Endothelial cell of umbilical vein (primary cell): ENCODE results near the gene CBX4. TPM values are rescaled to one million over a fixed set of nuclear protein-coding genes. Genes with fewer than 3 reads are reported as not detected.

ENCODE experiments used
- BruUV-seq: library from RNA; stranded (reverse); fragments of 400-500 nt; replicated peaks from 2 replicates; lab custom pipeline; 2021; lab: Mats Ljungman, UMichigan
- CTCF ChIA-PET: fragments of 300-600, 350-600 bp; sonication (Branson Sonifier 250); formaldehyde crosslinking; loops from one replicate; lab custom pipeline; 2021; ENCODE audit warnings: antibody characterized with exemption, inconsistent platforms; lab: Charles Lee
- POLR2A ChIA-PET: fragments of 300-600, 350-600 bp; sonication (Branson Sonifier 250); formaldehyde crosslinking; loops from one replicate; lab custom pipeline; 2021; ENCODE audit warnings: antibody characterized with exemption, inconsistent platforms; lab: Charles Lee
- DNase-seq: peaks from one replicate; pipeline ENCODE4 v3.0.0-alpha.2; 2011; ENCODE audit warnings: low read depth, low spot score
- FAIRE-seq: peaks from 2 replicates; lab custom pipeline; 2011; peaks lifted over from hg19 to GRCh38; lab: Jason Lieb, UNC
- H2AFZ ChIP-seq: 2 replicates; pipeline ENCODE4 v1.6.0; 2012; ENCODE audit warnings: low read depth, low read length, control low read depth, inconsistent platforms
- H3K27ac ChIP-seq: 2 replicates; pipeline ENCODE4 v1.5.1; 2011; ENCODE audit warnings: low read depth, mild to moderate bottlenecking, control low read depth, low read length, moderate library complexity; ENCODE audit not compliant: insufficient read depth
- H3K27me3 ChIP-seq, 2 experiments: 2 replicates each; pipeline versions ENCODE4 v1.6.0 to v1.6.1; 2011; ENCODE audit warnings: low read length in 2 of 2, mixed read lengths in 1 of 2; ENCODE audit not compliant: control insufficient read depth in 2 of 2, insufficient read depth in 2 of 2
- H3K36me3 ChIP-seq, 2 experiments: 2 replicates in 1 of 2; 3 replicates in 1 of 2; pipeline ENCODE4 v1.5.1; 2011; ENCODE audit warnings: low read length in 2 of 2, mild to moderate bottlenecking in 1 of 2, moderate library complexity in 1 of 2; ENCODE audit not compliant: control insufficient read depth in 2 of 2, insufficient read depth in 2 of 2; ENCODE audit errors: extremely low read depth in 1 of 2
- H3K4me1 ChIP-seq: 3 replicates; pipeline ENCODE4 v1.5.1; 2011; ENCODE audit warnings: mild to moderate bottlenecking, low read length; ENCODE audit not compliant: control insufficient read depth, insufficient read depth; ENCODE audit errors: extremely low read depth
- H3K4me2 ChIP-seq: 2 replicates; pipeline ENCODE4 v1.6.1; 2011; ENCODE audit warnings: low read length, control low read depth, mixed read lengths; ENCODE audit not compliant: insufficient read depth
- H3K4me3 ChIP-seq, 3 experiments: fragments of 200-600 bp in 1 of 3; sonication (generic), shearing (Covaris generic) in 1 of 3; replicated peaks in 1 of 3; 2 replicates each; pipeline ENCODE4 v1.5.1; 2011 to 2016; ENCODE audit warnings: control low read depth in 3 of 3, low read length in 3 of 3, mild to moderate bottlenecking in 2 of 3, inconsistent platforms in 1 of 3, low read depth in 1 of 3, moderate library complexity in 1 of 3; ENCODE audit not compliant: insufficient read depth in 1 of 3
- H3K79me2 ChIP-seq: 2 replicates; pipeline ENCODE4 v1.6.0; 2012; ENCODE audit warnings: low read length, inconsistent platforms; ENCODE audit not compliant: control insufficient read depth, insufficient read depth
- H3K9ac ChIP-seq: replicated peaks from 2 replicates; pipeline ENCODE3; 2011; ENCODE audit warnings: low read length, control low read depth; ENCODE audit not compliant: insufficient read depth; ENCODE audit errors: extremely low read depth
- H3K9me1 ChIP-seq: replicated peaks from 3 replicates; pipeline ENCODE4 v1.6.0; 2011; ENCODE audit warnings: mild to moderate bottlenecking, low read length; ENCODE audit not compliant: control insufficient read depth, insufficient read depth; ENCODE audit errors: extremely low read depth
- H3K9me3 ChIP-seq: replicated peaks from 2 replicates; pipeline ENCODE4 v1.5.1; 2012; ENCODE audit warnings: low read length, inconsistent platforms; ENCODE audit not compliant: control insufficient read depth, insufficient read depth
- H4K20me1 ChIP-seq: replicated peaks from 2 replicates; pipeline ENCODE3; 2011; ENCODE audit warnings: mild to moderate bottlenecking, low read length; ENCODE audit not compliant: control insufficient read depth, insufficient read depth; ENCODE audit errors: extremely low read depth
- EZH2 ChIP-seq: IDR thresholded peaks from 2 replicates; pipeline ENCODE4 v1.6.1; 2012; ENCODE audit warnings: borderline replicate concordance, low read depth, mild to moderate bottlenecking, moderate library complexity, low read length, inconsistent platforms; ENCODE audit not compliant: severe bottlenecking
- GATA2 ChIP-seq: IDR thresholded peaks from 2 replicates; pipeline ENCODE4 v1.7.0; 2011; ENCODE audit warnings: low read depth, mild to moderate bottlenecking, moderate library complexity, mixed read lengths, low read length; ENCODE audit not compliant: insufficient read length, insufficient read depth
- JUN ChIP-seq: IDR thresholded peaks from 2 replicates; pipeline ENCODE4 v1.6.1; 2011; ENCODE audit warnings: borderline replicate concordance, low read depth; ENCODE audit not compliant: insufficient read length, insufficient read depth
- MYC ChIP-seq: IDR thresholded peaks from one replicate; pipeline ENCODE4 v1.6.1; 2011; ENCODE audit warnings: mild to moderate bottlenecking, low read depth, low read length
- POLR2AphosphoS5 ChIP-seq: IDR thresholded peaks from 2 replicates; pipeline ENCODE4 v1.6.1; 2012; ENCODE audit warnings: low read depth, mild to moderate bottlenecking, control low read depth, low read length, moderate library complexity; ENCODE audit not compliant: insufficient read depth
- dilution Hi-C: fragments of 300-500 bp; cut with MboI; formaldehyde crosslinking; loops from one replicate; pipeline ENCODE4 v1.15.0; 2019; ENCODE audit warnings: low sequenced_read_pairs; ENCODE audit not compliant: extremely low pct_ligation_motif_present
- intact Hi-C: fragments of 100-400 bp; cut with micrococcal nuclease; formaldehyde crosslinking; loops from one replicate; pipeline ENCODE4 v1.10.0; 2022
- polyA plus RNA-seq, 4 experiments: library from polyadenylated mRNA; depleted of rRNA in 3 of 4; stranded (reverse) in 3 of 4; unstranded in 1 of 4; fragments of >200 nt; gene quantifications; 2 replicates each; pipeline versions ENCODE4 v1.2.1 to v1.2.3, GENCODE V29; 2011 to 2012; ENCODE audit warnings: missing spikeins in 1 of 4
- total RNA-seq: library from RNA; stranded (reverse); gene quantifications from 2 replicates; pipeline ENCODE4 v1.2.3, GENCODE V29; 2021
- TF ChIP-seq, protein P1 (sequence below), 2 donors: IDR thresholded peaks; 1 replicate in 1 of 2; 2 replicates in 1 of 2; pipeline ENCODE4 v1.5.1; 2011; ENCODE audit warnings: low read length in 2 of 2, mild to moderate bottlenecking in 2 of 2, moderate library complexity in 2 of 2, control low read depth in 1 of 2, inconsistent platforms in 1 of 2, low read depth in 1 of 2; ENCODE audit not compliant: insufficient read depth in 1 of 2; ENCODE audit errors: extremely low read depth in 1 of 2

Gene CBX4
- total and polyA plus RNA-seq, 2 donors (not counting 3 experiments of a cell fraction or from before 2014, with no cell fraction given), result 7.0 to 12.3 TPM

DNA sequence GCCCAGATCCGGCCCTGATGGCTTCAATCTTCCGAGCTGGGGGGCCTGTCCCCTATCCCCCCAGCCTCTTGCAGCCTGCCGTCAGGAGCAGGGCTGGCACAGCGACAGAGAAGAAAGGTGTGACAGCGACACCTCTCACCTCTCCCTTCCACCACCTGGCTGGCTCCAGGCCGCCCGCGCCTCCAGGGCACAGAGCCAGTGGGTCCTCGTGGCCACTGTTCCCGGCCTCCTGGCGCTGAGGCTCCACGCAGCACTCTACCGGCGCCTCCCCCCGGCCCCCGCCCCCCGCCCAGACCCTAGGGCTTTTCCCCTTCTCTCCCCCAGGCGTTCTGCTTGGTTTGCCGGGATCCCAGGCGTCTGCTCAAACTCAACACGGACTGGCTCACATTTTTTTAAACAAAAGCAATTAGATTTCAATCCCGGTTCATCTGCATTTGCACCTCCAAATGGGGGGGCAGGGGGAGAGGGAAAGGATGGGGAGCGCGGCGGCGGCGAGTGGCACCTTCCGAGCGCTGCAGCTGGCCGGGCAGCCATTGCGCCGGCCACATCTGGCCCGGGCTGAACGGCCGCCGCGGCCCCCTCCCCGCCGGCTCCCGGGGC is 29.6 kb downstream of the CBX4 start:
- Histone ChIP-seq H3K4me2 (no peak overlapping the region), H3K9me1 (no peaks in the 10 kb centered on the region), H3K4me1 (peaks cover 5% of the 10 kb centered on the region), H3K27ac (no peak overlapping the region), H3K4me3 (no peak overlapping the region), H4K20me1 (no peaks in the 10 kb centered on the region), H3K9ac (no peak overlapping the region), H3K27me3 (peaks cover 74 to 83% of the 10 kb centered on the region in 2 experiments), H2AFZ (no peak overlapping the region), H3K79me2 (no peaks in the 10 kb centered on the region), H3K9me3 (no peaks in the 10 kb centered on the region), H3K36me3 (no peaks in the 10 kb centered on the region)
- ChIA-PET POLR2A (interaction anchor here (0.6 kb wide), 1 partner anchor 12 kb away, joined by 5 read pairs; the partner anchor contains the start of gene CBX8), CTCF (interaction anchor here (0.9 to 6.1 kb wide), 5 partner anchors 10 to 33 kb away, joined by 3 to 59 read pairs (median 9); partner anchors contain the start of gene CBX4)
- intact Hi-C loops (loop anchor here (2.0 kb wide), 2 partner anchors 29 to 63 kb away; partner anchors contain the start of gene CBX4), dilution Hi-C loops (no loop called here)
- DNase-seq (no peak), FAIRE-seq (no peak)
- no peak for TF ChIP-seq POLR2AphosphoS5
- peak; percentile 64 for TF ChIP-seq EZH2
- TF ChIP-seq JUN, result no peak
- no peak for TF ChIP-seq GATA2
- TF ChIP-seq MYC, result no peak
- TF ChIP-seq, protein P1, sequence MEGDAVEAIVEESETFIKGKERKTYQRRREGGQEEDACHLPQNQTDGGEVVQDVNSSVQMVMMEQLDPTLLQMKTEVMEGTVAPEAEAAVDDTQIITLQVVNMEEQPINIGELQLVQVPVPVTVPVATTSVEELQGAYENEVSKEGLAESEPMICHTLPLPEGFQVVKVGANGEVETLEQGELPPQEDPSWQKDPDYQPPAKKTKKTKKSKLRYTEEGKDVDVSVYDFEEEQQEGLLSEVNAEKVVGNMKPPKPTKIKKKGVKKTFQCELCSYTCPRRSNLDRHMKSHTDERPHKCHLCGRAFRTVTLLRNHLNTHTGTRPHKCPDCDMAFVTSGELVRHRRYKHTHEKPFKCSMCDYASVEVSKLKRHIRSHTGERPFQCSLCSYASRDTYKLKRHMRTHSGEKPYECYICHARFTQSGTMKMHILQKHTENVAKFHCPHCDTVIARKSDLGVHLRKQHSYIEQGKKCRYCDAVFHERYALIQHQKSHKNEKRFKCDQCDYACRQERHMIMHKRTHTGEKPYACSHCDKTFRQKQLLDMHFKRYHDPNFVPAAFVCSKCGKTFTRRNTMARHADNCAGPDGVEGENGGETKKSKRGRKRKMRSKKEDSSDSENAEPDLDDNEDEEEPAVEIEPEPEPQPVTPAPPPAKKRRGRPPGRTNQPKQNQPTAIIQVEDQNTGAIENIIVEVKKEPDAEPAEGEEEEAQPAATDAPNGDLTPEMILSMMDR (IDR thresholded peaks at IDR 0.05; ENCODE audit: extremely low read depth in 1 of 2, insufficient read depth in 1 of 2, low read depth in 1 of 2, low read length in 2 of 2), result no peak
- BruUV-seq, result no TSS peak
